ENCODE results near the gene DCAF11. TPM values are rescaled to one million over a fixed set of nuclear protein-coding genes. Genes with fewer than 3 reads are reported as not detected.

The DCAF11 gene
- total RNA-seq, 1 experiment from 2014 or later: 52.7 TPM

DNA sequence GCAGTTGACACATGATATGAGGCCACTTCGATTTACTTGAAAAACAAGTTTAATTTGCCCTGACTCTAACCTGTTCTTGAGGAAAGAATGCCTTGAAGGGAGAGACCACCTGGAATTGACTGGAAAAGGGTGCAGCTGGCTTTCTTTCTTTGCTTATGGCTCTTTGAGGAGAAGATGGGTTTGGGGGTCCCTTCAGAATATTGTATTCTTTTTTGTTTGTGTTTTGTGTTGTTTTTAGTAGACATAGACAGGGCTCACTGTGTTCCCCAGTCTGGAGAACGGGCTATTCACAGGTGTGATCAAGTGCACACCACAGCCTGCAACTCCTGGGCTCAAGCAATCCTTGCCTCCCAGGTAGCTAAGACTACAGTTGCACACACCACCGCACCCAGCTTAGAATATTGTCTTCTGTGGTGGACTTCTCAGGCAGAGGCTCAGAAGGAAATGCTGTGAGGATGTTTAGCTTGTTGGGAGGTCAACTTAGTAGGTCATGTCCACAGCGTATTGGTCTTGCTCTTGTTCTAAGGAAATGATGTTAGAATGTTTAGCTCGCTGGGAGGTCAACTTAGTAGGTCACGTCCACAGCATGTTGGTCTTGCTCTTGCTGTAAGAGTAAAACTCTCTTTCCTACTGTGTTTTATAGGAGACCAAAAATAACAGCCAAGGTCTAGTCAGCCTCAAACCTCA is 1.7 kb downstream of the DCAF11 start:
- POLR2A ChIA-PET (ENCODE audit: unreplicated experiment): no interaction called here
- DNase-seq: no peak
- H3K79me2 ChIP-seq (ENCODE audit: low read depth): peaks cover 13% of the 10 kb centered on the region
- H3F3A ChIP-seq (ENCODE audit: insufficient read depth, low read depth): peaks cover 12% of the 10 kb centered on the region; the same call in 1 of the 2 replicates
- no peaks in the 10 kb centered on the region for H3K9me3 ChIP-seq (ENCODE audit: insufficient read depth, low read depth)
- peaks cover 11% of the 10 kb centered on the region for H3K4me1 ChIP-seq (replicated peaks; ENCODE audit: insufficient read depth)
- H2AFZ ChIP-seq: no peak overlapping the region
- BruUV-seq (replicated peaks): no TSS peak
- CTCF ChIA-PET: interaction anchor here (0.7 kb wide), 1 partner anchor 21 kb away, joined by 3 read pairs; no protein-coding TSS in a partner anchor
- no peak for TF ChIP-seq EZH2 (IDR thresholded peaks at IDR 0.05; ENCODE audit: low read depth)
- TF ChIP-seq, protein P1, sequence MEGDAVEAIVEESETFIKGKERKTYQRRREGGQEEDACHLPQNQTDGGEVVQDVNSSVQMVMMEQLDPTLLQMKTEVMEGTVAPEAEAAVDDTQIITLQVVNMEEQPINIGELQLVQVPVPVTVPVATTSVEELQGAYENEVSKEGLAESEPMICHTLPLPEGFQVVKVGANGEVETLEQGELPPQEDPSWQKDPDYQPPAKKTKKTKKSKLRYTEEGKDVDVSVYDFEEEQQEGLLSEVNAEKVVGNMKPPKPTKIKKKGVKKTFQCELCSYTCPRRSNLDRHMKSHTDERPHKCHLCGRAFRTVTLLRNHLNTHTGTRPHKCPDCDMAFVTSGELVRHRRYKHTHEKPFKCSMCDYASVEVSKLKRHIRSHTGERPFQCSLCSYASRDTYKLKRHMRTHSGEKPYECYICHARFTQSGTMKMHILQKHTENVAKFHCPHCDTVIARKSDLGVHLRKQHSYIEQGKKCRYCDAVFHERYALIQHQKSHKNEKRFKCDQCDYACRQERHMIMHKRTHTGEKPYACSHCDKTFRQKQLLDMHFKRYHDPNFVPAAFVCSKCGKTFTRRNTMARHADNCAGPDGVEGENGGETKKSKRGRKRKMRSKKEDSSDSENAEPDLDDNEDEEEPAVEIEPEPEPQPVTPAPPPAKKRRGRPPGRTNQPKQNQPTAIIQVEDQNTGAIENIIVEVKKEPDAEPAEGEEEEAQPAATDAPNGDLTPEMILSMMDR (conservative IDR thresholded peaks at IDR 0.05): no peak
- H3K27me3 ChIP-seq (ENCODE audit: insufficient read depth, low read depth): no peaks in the 10 kb centered on the region
- H3K36me3 ChIP-seq (ENCODE audit: low read depth): peaks cover 8% of the 10 kb centered on the region; the same call in 1 of the 2 replicates
- no peak overlapping the region for H3K27ac ChIP-seq
- peak overlapping the region; percentile 97 for H3K4me2 ChIP-seq
- no peaks in the 10 kb centered on the region for H4K20me1 ChIP-seq (ENCODE audit: insufficient read depth)
- intact Hi-C loops (cut with micrococcal nuclease; ENCODE audit: unreplicated experiment): no loop called here
- H3K4me3 ChIP-seq: peak overlapping the region; percentile 69
- no peaks in the 10 kb centered on the region for H3K9me2 ChIP-seq (ENCODE audit: insufficient read depth)

DNA sequence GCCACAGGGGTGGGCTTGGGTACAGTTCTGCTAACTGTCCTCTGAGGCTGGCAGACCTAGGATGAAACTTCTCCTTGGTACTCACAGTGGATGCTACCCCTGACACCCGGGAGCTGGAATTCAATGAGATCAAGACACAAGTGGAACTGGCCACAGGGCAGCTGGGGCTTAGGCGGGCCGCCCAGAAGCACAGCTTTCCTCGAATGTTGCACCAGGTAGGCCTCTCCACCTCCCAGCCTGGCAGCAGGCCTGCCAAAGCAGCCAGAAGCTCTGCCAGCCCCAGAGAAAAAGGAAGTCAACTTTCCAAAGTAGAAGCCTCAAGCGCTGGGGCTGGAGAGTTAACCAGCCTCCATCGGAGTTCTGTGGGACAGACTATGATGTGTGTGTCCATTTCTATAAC is 2.6 kb downstream of the DCAF11 start:
- no peak overlapping the region for H2AFZ ChIP-seq
- CTCF ChIA-PET: interaction anchor here (0.5 kb wide), 1 partner anchor 506 kb away, joined by 14 read pairs; no protein-coding TSS in a partner anchor
- POLR2A ChIA-PET (ENCODE audit: unreplicated experiment): no interaction called here

DNA sequence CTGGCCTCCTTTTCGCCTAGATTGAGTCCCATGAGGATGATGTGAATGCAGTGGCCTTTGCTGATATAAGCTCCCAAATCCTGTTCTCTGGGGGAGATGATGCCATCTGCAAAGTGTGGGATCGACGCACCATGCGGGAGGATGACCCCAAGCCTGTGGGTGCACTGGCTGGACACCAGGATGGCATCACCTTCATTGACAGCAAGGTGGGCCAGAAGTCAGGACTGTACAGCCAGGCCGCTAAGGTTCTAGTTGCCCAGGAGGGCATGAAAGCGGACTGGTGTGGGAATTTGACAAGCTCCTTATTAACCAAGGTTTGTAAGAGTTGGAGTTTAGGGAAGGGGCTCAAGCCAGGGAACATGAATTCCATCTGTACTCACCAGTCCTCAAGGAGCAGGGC is 5.1 kb downstream of the DCAF11 start:
- no peaks in the 10 kb centered on the region for H3K9me3 ChIP-seq (ENCODE audit: insufficient read depth, low read depth)
- no peaks in the 10 kb centered on the region for H4K20me1 ChIP-seq (ENCODE audit: insufficient read depth)
- no peak overlapping the region for H2AFZ ChIP-seq
- peaks cover 11% of the 10 kb centered on the region for H3K4me1 ChIP-seq (replicated peaks; ENCODE audit: insufficient read depth)
- no peak overlapping the region for H3K4me3 ChIP-seq
- no peak for DNase-seq
- TF ChIP-seq EZH2 (IDR thresholded peaks at IDR 0.05; ENCODE audit: low read depth): no peak
- TF ChIP-seq, protein P1 (conservative IDR thresholded peaks at IDR 0.05): no peak
- ChIA-PET CTCF (no interaction called here), POLR2A (ENCODE audit: unreplicated experiment) (no interaction called here)
- peaks cover 13% of the 10 kb centered on the region for H3K79me2 ChIP-seq (ENCODE audit: low read depth)
- no peak overlapping the region for H3K4me2 ChIP-seq
- H3K36me3 ChIP-seq (ENCODE audit: low read depth): peaks cover 8% of the 10 kb centered on the region; the same call in 1 of the 2 replicates
- intact Hi-C loops (cut with micrococcal nuclease; ENCODE audit: unreplicated experiment): no loop called here
- H3K9me2 ChIP-seq (ENCODE audit: insufficient read depth): no peaks in the 10 kb centered on the region
- no TSS peak for BruUV-seq (replicated peaks)
- H3K27ac ChIP-seq: no peak overlapping the region
- H3K27me3 ChIP-seq (ENCODE audit: insufficient read depth, low read depth): no peaks in the 10 kb centered on the region
- H3F3A ChIP-seq (ENCODE audit: insufficient read depth, low read depth): no peaks in the 10 kb centered on the region

More for the DNA sequence above, 2.6 kb downstream of the DCAF11 start:
- BruUV-seq (replicated peaks): no TSS peak
- Histone ChIP-seq H3K27ac (no peak overlapping the region), H3F3A (ENCODE audit: insufficient read depth, low read depth) (peaks cover 12% of the 10 kb centered on the region; the same call in 1 of the 2 replicates), H3K4me2 (no peak overlapping the region), H3K9me3 (ENCODE audit: insufficient read depth, low read depth) (no peaks in the 10 kb centered on the region), H3K9me2 (ENCODE audit: insufficient read depth) (no peaks in the 10 kb centered on the region), H3K4me3 (no peak overlapping the region), H3K36me3 (ENCODE audit: low read depth) (peaks cover 8% of the 10 kb centered on the region; the same call in 1 of the 2 replicates), H3K4me1 (replicated peaks; ENCODE audit: insufficient read depth) (peaks cover 11% of the 10 kb centered on the region), H3K79me2 (ENCODE audit: low read depth) (peaks cover 13% of the 10 kb centered on the region), H4K20me1 (ENCODE audit: insufficient read depth) (no peaks in the 10 kb centered on the region), H3K27me3 (ENCODE audit: insufficient read depth, low read depth) (no peaks in the 10 kb centered on the region)
- no peak for DNase-seq
- no peak for TF ChIP-seq EZH2 (IDR thresholded peaks at IDR 0.05; ENCODE audit: low read depth)
- TF ChIP-seq, protein P1 (conservative IDR thresholded peaks at IDR 0.05): no peak
- intact Hi-C loops (cut with micrococcal nuclease; ENCODE audit: unreplicated experiment): no loop called here

All from PC-9 (cell line).